Measurements from ENCODE around the gene BRIX1.
A peak's percentile ranks its signal among the peaks of the same experiment; 100 is the strongest.

Gene BRIX1

GRCh38 chr5:34927785-34928184 is 12.3 kb downstream of the BRIX1 start:
- H3K27ac ChIP-seq (ENCODE audit: low read depth, low read length) = no peak overlapping the region
- H3K4me3 ChIP-seq (ENCODE audit: low read depth in 1 of 2, low read length in 2 of 2) = no peak overlapping the region
- H3K9ac ChIP-seq (ENCODE audit: low read depth in 1 of 2, low read length in 2 of 2) = no peak overlapping the region
- H3K36me3 ChIP-seq (ENCODE audit: control insufficient read depth in 1 of 2, insufficient read depth in 2 of 2, low read length in 2 of 2) = peaks cover 10 to 27% of the 10 kb centered on the region in 2 donors
- no peaks in the 10 kb centered on the region for H3K9me3 ChIP-seq (ENCODE audit: control insufficient read depth in 1 of 2, low read length in 2 of 2)
- H3K27me3 ChIP-seq (ENCODE audit: control insufficient read depth in 1 of 2, insufficient read depth in 2 of 2, low read length in 2 of 2) = no peaks in the 10 kb centered on the region
- peaks cover 13 to 20% of the 10 kb centered on the region in 2 donors for H3K4me1 ChIP-seq (ENCODE audit: control insufficient read depth in 1 of 2, insufficient read depth in 2 of 2, low read length in 2 of 2)

GRCh38 chr5:34928267-34928666 is 12.8 kb downstream of the BRIX1 start:
- Histone ChIP-seq H3K9ac (ENCODE audit: low read depth in 1 of 2, low read length in 2 of 2) (no peak overlapping the region), H3K27me3 (ENCODE audit: control insufficient read depth in 1 of 2, insufficient read depth in 2 of 2, low read length in 2 of 2) (no peaks in the 10 kb centered on the region), H3K4me3 (ENCODE audit: low read depth in 1 of 2, low read length in 2 of 2) (peak overlapping the region in 1 of 2 donors; percentile 78), H3K9me3 (ENCODE audit: control insufficient read depth in 1 of 2, low read length in 2 of 2) (no peaks in the 10 kb centered on the region), H3K36me3 (ENCODE audit: control insufficient read depth in 1 of 2, insufficient read depth in 2 of 2, low read length in 2 of 2) (peaks cover 9 to 24% of the 10 kb centered on the region in 2 donors), H3K27ac (ENCODE audit: low read depth, low read length) (no peak overlapping the region), H3K4me1 (ENCODE audit: control insufficient read depth in 1 of 2, insufficient read depth in 2 of 2, low read length in 2 of 2) (peaks cover 13 to 20% of the 10 kb centered on the region in 2 donors)

DNA sequence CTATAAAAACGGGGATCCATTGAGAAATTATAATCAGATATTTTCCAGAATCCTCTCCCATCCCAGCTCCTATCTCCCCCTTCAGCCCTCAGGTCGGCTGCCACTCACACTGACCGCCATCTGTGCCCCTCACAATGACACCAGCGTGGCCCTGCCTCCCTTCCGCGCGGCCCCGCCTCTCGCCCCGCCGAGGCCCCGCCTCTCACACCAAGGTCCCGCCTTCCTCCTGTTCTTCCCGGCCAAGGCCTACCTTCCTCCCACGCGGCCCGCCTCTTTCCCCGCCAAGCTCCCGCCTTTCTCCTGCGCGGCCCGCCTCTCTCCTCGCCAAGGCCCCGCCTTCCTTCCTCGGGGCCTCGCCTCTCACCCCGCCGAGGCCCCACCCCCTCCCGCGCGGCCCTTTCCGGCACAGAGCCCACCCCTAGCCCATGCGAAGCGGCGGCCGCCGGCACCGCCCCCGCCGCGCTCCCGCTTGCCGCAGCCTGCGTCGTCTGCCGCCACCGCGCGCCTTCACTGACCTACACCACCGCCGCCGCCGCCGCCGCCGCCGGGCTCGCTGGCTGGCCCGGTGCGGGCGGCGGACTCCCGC is 13.7 kb downstream of the BRIX1 start, which contains the start of gene DNAJC21:
Gene DNAJC21, plus strand, starts transcription at position 426 of the 586 bp plus-strand sequence. CDS start 261 bp downstream, outside the sequence.
- Histone ChIP-seq H3K27ac (ENCODE audit: low read depth, low read length) (peak within 1 kb of the TSS; percentile 87), H3K36me3 (ENCODE audit: control insufficient read depth in 1 of 2, insufficient read depth in 2 of 2, low read length in 2 of 2) (peaks cover 9 to 24% of the 10 kb centered on the region in 2 donors), H3K4me3 (ENCODE audit: low read depth in 1 of 2, low read length in 2 of 2) (peak within 1 kb of the TSS; percentile 85 to 93), H3K9me3 (ENCODE audit: control insufficient read depth in 1 of 2, low read length in 2 of 2) (no peaks in the 10 kb centered on the region), H3K9ac (ENCODE audit: low read depth in 1 of 2, low read length in 2 of 2) (peak within 1 kb of the TSS; percentile 81 to 87), H3K27me3 (ENCODE audit: control insufficient read depth in 1 of 2, insufficient read depth in 2 of 2, low read length in 2 of 2) (no peaks in the 10 kb centered on the region), H3K4me1 (ENCODE audit: control insufficient read depth in 1 of 2, insufficient read depth in 2 of 2, low read length in 2 of 2) (peaks cover 13 to 18% of the 10 kb centered on the region in 2 donors)

DNA sequence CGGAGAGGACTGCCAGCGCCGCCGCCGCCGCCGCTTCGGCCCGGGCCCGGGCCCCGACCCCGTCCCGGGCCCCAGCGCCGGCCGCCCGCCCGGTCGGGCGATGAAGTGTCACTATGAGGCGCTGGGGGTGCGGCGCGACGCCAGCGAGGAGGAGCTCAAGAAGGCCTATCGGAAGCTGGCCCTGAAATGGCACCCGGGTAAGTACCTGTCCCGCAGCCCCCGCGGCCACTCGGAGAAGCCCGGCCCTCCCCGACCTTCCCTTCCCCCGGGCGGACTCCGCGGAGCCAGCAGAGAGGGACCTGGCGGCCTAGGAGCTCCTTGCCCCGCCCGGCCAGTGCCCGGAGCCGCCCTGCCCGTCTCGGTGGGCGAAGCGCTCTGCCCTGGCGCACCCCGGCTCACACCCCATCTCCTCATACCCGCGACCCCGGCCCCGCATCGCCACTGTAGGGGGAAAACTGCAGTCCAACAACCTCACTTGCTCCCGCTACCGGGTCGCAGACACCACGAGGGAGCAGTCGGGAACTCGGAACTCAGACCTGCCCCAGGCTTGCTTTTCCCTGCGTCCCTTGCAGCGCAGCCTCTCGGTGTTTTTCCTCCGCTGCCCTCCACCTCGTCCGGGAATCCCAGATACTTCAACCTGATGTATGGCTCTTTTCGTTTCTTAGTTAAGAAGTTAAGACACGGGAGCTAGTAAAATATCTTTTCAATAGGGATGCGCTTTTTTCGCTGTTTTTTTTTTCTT is 14.4 kb downstream of the BRIX1 start:
- H3K27me3 ChIP-seq (ENCODE audit: control insufficient read depth in 1 of 2, insufficient read depth in 2 of 2, low read length in 2 of 2) = no peaks in the 10 kb centered on the region
- H3K4me1 ChIP-seq (ENCODE audit: control insufficient read depth in 1 of 2, insufficient read depth in 2 of 2, low read length in 2 of 2) = peaks cover 13 to 18% of the 10 kb centered on the region in 2 donors
- peak overlapping the region; percentile 81 to 87 for H3K9ac ChIP-seq (ENCODE audit: low read depth in 1 of 2, low read length in 2 of 2)
- peak overlapping the region; percentile 87 for H3K27ac ChIP-seq (ENCODE audit: low read depth, low read length)
- peaks cover 7 to 20% of the 10 kb centered on the region in 2 donors for H3K36me3 ChIP-seq (ENCODE audit: control insufficient read depth in 1 of 2, insufficient read depth in 2 of 2, low read length in 2 of 2)
- H3K4me3 ChIP-seq (ENCODE audit: low read depth in 1 of 2, low read length in 2 of 2) = peak overlapping the region; percentile 85 to 93
- H3K9me3 ChIP-seq (ENCODE audit: control insufficient read depth in 1 of 2, low read length in 2 of 2) = no peaks in the 10 kb centered on the region

GRCh38 chr5:34930462-34930844 is 14.9 kb downstream of the BRIX1 start:
- no peaks in the 10 kb centered on the region for H3K9me3 ChIP-seq (ENCODE audit: control insufficient read depth in 1 of 2, low read length in 2 of 2)
- peak overlapping the region; percentile 85 to 93 for H3K4me3 ChIP-seq (ENCODE audit: low read depth in 1 of 2, low read length in 2 of 2)
- peak overlapping the region; percentile 81 to 87 for H3K9ac ChIP-seq (ENCODE audit: low read depth in 1 of 2, low read length in 2 of 2)
- peak overlapping the region; percentile 87 for H3K27ac ChIP-seq (ENCODE audit: low read depth, low read length)
- peaks cover 3 to 15% of the 10 kb centered on the region in 2 donors for H3K36me3 ChIP-seq (ENCODE audit: control insufficient read depth in 1 of 2, insufficient read depth in 2 of 2, low read length in 2 of 2)
- H3K4me1 ChIP-seq (ENCODE audit: control insufficient read depth in 1 of 2, insufficient read depth in 2 of 2, low read length in 2 of 2) = peaks cover 13 to 18% of the 10 kb centered on the region in 2 donors
- no peaks in the 10 kb centered on the region for H3K27me3 ChIP-seq (ENCODE audit: control insufficient read depth in 1 of 2, insufficient read depth in 2 of 2, low read length in 2 of 2)

DNA sequence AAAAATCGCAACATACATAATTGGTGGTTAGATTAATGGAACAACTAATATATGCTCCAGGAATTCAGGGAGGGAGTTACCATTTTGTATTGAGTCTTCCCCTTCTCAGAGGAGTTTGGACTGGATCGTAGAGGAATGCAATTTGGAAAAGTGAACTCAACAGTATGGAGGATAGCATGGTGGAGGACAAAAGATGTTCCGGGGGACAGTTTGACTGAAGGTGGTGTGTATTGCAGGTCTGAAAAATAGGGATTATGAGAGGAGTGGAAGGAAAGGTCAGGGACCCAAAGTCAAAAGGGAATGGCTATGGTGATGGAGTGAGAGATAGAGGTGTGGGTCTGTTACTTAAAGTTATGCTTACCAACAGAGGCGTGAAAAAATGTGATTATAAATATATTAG is 15.4 kb downstream of the BRIX1 start:
- Histone ChIP-seq H3K36me3 (ENCODE audit: control insufficient read depth in 1 of 2, insufficient read depth in 2 of 2, low read length in 2 of 2) (peaks cover 0 to 14% of the 10 kb centered on the region in 2 donors), H3K9me3 (ENCODE audit: control insufficient read depth in 1 of 2, low read length in 2 of 2) (no peaks in the 10 kb centered on the region), H3K4me1 (ENCODE audit: control insufficient read depth in 1 of 2, insufficient read depth in 2 of 2, low read length in 2 of 2) (peaks cover 13 to 18% of the 10 kb centered on the region in 2 donors), H3K27me3 (ENCODE audit: control insufficient read depth in 1 of 2, insufficient read depth in 2 of 2, low read length in 2 of 2) (no peaks in the 10 kb centered on the region), H3K9ac (ENCODE audit: low read depth in 1 of 2, low read length in 2 of 2) (peak overlapping the region; percentile 81 to 87), H3K4me3 (ENCODE audit: low read depth in 1 of 2, low read length in 2 of 2) (peak overlapping the region; percentile 85 to 93), H3K27ac (ENCODE audit: low read depth, low read length) (no peak overlapping the region)

GRCh38 chr5:34932947-34933346 is 17.4 kb downstream of the BRIX1 start:
- no peaks in the 10 kb centered on the region for H3K27me3 ChIP-seq (ENCODE audit: control insufficient read depth in 1 of 2, insufficient read depth in 2 of 2, low read length in 2 of 2)
- peaks cover 13 to 18% of the 10 kb centered on the region in 2 donors for H3K4me1 ChIP-seq (ENCODE audit: control insufficient read depth in 1 of 2, insufficient read depth in 2 of 2, low read length in 2 of 2)
- H3K9me3 ChIP-seq (ENCODE audit: control insufficient read depth in 1 of 2, low read length in 2 of 2) = no peaks in the 10 kb centered on the region
- H3K27ac ChIP-seq (ENCODE audit: low read depth, low read length) = no peak overlapping the region
- H3K9ac ChIP-seq (ENCODE audit: low read depth in 1 of 2, low read length in 2 of 2) = no peak overlapping the region
- peaks cover 9 to 23% of the 10 kb centered on the region in 2 donors for H3K36me3 ChIP-seq (ENCODE audit: control insufficient read depth in 1 of 2, insufficient read depth in 2 of 2, low read length in 2 of 2)
- no peak overlapping the region for H3K4me3 ChIP-seq (ENCODE audit: low read depth in 1 of 2, low read length in 2 of 2)

DNA sequence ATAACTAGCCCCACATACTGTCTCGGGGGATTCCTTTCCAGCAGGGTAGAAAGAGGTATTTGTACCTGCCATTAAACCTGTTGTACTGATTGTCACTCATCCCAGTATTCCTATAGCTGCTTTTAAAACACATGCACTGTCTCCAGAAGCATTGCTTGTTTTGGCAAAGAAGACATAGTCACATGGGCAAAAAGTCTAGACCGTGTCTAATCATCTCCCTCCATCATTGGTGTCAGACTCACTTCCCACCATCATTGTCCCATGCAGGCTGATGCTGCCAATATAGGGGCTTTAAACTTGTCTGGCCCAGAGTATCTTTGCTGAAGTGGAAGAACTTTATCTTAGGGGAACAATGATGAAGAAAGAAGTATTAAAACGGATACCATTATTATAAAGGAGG is 26.4 kb downstream of the BRIX1 start:
- Histone ChIP-seq H3K27me3 (ENCODE audit: control insufficient read depth in 1 of 2, insufficient read depth in 2 of 2, low read length in 2 of 2) (no peaks in the 10 kb centered on the region), H3K36me3 (ENCODE audit: control insufficient read depth in 1 of 2, insufficient read depth in 2 of 2, low read length in 2 of 2) (peaks cover 36 to 73% of the 10 kb centered on the region in 2 donors), H3K4me1 (ENCODE audit: control insufficient read depth in 1 of 2, insufficient read depth in 2 of 2, low read length in 2 of 2) (no peaks in the 10 kb centered on the region), H3K9ac (ENCODE audit: low read depth in 1 of 2, low read length in 2 of 2) (no peak overlapping the region), H3K9me3 (ENCODE audit: control insufficient read depth in 1 of 2, low read length in 2 of 2) (no peaks in the 10 kb centered on the region), H3K4me3 (ENCODE audit: low read depth in 1 of 2, low read length in 2 of 2) (no peak overlapping the region), H3K27ac (ENCODE audit: low read depth, low read length) (no peak overlapping the region)

DNA sequence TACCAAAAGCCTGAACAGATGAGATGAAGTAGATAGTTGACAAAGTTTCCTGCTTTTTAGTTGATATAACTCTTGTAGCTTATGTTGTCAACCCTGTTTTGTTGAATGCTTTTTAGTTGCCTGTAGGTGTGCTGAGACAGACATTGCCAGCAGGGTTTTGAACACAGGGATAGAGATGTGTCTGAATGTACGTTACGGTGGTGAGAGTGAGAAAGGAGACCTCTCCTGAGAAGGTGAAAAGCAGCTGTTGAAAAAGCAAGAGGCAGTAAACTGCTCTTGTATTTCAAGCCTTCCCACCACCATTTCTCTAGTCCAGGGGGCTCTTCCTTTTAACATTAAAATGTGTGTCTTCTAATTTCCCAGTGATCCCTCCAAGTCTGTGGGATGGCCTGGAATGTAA is 28.5 kb downstream of the BRIX1 start:
- peaks cover 23 to 59% of the 10 kb centered on the region in 2 donors for H3K36me3 ChIP-seq (ENCODE audit: control insufficient read depth in 1 of 2, insufficient read depth in 2 of 2, low read length in 2 of 2)

GRCh38 chr5:34944460-34945047 is 29.0 kb downstream of the BRIX1 start:
- Histone ChIP-seq H3K9me3 (ENCODE audit: control insufficient read depth in 1 of 2, low read length in 2 of 2) (no peaks in the 10 kb centered on the region), H3K27ac (ENCODE audit: low read depth, low read length) (no peak overlapping the region), H3K27me3 (ENCODE audit: control insufficient read depth in 1 of 2, insufficient read depth in 2 of 2, low read length in 2 of 2) (no peaks in the 10 kb centered on the region), H3K36me3 (ENCODE audit: control insufficient read depth in 1 of 2, insufficient read depth in 2 of 2, low read length in 2 of 2) (peaks cover 23 to 62% of the 10 kb centered on the region in 2 donors), H3K4me1 (ENCODE audit: control insufficient read depth in 1 of 2, insufficient read depth in 2 of 2, low read length in 2 of 2) (no peaks in the 10 kb centered on the region), H3K9ac (ENCODE audit: low read depth in 1 of 2, low read length in 2 of 2) (no peak overlapping the region), H3K4me3 (ENCODE audit: low read depth in 1 of 2, low read length in 2 of 2) (no peak overlapping the region)

More for the DNA sequence above, 28.5 kb downstream of the BRIX1 start:
- Histone ChIP-seq H3K4me1 (ENCODE audit: control insufficient read depth in 1 of 2, insufficient read depth in 2 of 2, low read length in 2 of 2) (no peaks in the 10 kb centered on the region), H3K27ac (ENCODE audit: low read depth, low read length) (no peak overlapping the region), H3K4me3 (ENCODE audit: low read depth in 1 of 2, low read length in 2 of 2) (no peak overlapping the region), H3K9ac (ENCODE audit: low read depth in 1 of 2, low read length in 2 of 2) (no peak overlapping the region), H3K9me3 (ENCODE audit: control insufficient read depth in 1 of 2, low read length in 2 of 2) (no peaks in the 10 kb centered on the region), H3K27me3 (ENCODE audit: control insufficient read depth in 1 of 2, insufficient read depth in 2 of 2, low read length in 2 of 2) (no peaks in the 10 kb centered on the region)
